ENCODE results near the gene CC2D2B.
A peak's percentile ranks its signal among the peaks of the same experiment; 100 is the strongest.
"Not testable (repeated sequence)": the region's sequence is repeated elsewhere in the genome, so short reads cannot be mapped to it uniquely, and the experiment has no call there.

The CC2D2B gene, protein sequence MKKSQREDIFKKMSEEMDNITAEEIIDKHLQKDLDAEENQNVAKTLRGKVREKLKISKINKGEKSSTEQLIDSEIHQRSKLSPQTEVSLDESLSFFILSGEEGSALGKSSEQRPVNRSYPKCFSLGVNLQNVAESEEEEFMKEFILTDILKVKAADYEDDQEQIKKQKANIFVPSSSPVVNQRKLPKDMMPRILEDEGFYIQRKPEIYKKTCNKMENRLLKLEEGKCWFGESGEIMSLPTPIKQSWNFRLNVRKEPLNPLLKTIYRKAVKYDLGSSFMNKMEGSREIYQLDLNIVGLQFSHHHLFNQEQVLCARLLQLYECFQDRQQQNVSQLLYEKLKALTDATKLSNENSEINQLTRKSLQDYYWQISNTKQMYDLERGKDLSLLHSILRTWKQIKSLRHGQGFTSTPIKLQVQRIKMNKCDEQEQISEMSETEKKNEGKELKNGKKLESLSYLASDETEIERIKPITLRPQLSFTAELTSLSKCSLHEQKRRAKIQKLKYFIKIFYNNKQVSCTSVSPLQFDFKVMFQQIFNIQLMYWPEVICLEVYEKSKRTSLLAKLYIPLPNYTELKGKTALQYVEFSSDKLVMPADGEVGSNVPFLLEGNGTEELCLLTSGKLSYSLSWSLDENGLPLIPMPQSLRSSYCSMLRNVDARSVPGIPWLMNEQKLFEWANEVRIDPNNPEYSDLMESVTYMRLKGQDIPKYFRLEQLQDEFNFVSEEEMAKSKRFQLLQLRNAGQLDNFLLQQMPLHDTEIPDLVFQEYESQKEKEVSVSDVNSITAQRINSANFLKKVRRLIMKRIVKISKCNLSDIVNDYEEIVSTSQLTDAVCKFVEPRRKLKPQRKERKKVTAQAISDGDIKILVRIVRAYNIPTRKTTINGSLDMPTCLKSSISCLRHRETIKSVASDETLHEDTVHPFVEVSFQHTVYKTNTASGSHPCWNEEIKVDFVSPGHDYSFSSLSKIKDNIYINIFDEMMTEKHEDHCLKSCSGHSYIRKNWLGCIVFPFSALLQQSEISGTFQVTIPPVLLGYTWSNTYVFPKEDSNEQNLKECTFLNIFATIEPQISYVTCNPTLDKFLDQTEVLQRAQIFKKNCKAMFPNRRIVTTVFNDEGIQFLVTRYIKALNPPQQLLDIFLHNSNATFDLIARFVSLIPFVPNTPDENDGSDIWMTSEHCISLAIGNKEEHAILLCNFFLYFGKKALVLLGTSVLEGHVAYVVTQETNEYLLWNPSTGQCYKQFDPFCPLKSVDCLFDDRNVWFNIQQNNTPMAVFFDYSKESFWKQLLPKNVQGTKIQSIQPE (N-terminal part only)

GRCh38 chr10:95907456-95908253 lies at the start of gene CC2D2B:
Gene CC2D2B, plus strand, starts transcription at chr10:95907975. Its CDS starts 3,349 bp downstream, at chr10:95911324.
- DNase-seq (ENCODE audit: low spot score) = peak; percentile 87

GRCh38 chr10:95860166-95860940 lies 47.4 kb upstream of the CC2D2B start:
- no peak for DNase-seq (ENCODE audit: low spot score)

GRCh38 chr10:95861386-95861785 lies 46.4 kb upstream of the CC2D2B start:
- DNase-seq (ENCODE audit: low spot score) = no peak

DNA sequence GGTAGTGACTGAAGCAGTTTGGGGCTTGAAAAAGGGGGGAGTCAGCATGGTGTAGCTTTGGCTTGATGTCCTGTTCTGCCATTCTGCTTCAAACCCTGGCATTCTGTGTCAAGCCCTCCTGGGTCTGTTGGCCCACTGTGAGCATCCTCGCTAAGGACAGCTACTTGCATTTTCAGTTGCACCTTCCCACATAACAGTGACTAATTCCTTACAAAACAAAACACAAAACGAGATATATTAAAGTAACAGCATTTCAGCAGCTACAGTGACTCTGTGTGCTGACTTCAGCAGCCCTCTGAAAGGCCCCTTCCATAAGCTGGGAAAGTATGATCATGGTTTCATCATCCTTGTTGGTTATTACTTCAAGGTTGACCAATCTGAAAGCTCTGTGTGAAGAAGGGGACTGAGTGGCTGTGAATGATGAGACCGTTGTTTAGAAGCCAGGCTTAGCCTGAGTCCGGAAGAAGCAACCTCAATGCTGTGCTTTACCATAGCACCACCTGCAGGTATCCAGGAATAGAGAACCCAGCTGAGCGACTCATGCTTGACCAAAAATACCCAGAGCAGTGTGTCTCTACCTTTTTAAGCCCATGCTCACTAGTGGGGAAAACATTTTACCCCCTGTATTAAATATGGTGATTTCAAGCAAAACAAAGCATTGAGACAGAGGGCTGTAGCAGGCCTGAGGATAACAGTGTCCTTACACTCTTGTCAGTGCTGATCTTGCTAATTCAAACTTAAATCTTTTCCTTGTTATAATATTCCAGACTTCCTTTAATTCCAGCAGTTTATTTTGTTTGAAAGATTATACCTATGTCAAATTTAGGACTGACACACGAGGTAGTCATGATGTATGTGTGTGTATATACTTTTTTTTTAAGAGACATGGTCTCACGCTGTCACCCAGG lies 42.6 kb upstream of the CC2D2B start:
- peak; percentile 18 for DNase-seq (ENCODE audit: low spot score)

- DNase-seq (ENCODE audit: low spot score) = no peak
Measured at GRCh38 chr10:95865814-95866466, 41.8 kb upstream of the CC2D2B start.

DNA sequence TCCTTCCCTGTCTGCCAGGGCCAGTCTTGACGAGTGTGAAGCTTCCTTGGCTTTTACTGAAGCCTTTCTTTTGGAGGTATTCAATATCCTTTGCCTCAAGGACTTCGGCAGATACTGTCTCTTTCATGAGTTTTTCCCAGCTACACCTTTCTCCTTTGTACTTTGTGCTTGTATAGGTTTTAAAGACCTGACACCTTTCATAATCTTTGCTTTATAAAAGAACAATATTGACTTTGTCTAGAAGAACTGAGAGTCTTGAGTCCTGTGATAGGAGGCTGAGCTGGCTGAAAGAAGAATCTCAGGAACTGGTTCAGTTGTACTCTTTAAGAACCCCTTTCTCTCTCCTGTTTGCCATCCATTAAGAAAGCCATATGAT lies 41.3 kb upstream of the CC2D2B start:
- no peak for DNase-seq (ENCODE audit: low spot score)

DNA sequence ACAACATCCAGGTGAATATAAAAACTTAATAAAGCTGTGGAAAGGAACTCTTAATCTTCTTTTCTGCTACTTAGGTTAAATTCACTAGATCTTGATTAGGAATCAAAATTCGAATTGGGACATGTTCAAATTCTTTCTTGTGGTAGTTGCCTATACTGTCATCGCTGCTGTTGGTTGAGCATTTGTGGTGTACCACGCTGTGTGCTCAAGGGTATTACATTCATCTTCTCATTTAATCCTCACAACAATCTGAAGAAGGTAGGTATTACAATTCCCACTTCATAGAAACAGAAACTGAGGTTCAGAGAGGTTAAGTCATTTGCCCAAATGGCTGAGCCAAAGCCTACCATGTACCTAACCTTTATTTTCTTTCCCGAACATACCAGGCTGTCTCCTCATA lies 39.9 kb upstream of the CC2D2B start:
- DNase-seq (ENCODE audit: low spot score) = no peak

- DNase-seq (ENCODE audit: low spot score) = no peak
Measured at GRCh38 chr10:95872158-95872711, 35.5 kb upstream of the CC2D2B start.

GRCh38 chr10:95873139-95873538 lies 34.6 kb upstream of the CC2D2B start:
- no peak for DNase-seq (ENCODE audit: low spot score)

DNA sequence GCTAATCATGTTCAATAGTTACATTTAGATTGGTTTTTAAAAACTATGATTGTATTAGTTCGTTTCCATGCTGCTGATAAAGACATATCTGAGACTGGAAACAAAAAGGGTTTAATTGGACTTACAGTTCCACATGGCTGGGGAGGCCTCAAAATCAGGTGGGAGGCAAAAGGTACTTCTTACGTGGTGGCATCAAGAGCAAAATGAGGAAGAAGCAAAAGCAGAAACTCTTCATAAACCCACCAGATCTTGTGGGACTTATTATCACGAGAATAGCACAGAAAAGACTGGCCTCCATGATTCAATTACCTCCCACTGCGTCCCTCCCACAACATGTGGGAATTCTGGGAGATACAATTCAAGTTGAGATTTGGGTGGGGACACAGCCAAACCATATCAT lies 34.1 kb upstream of the CC2D2B start:
- DNase-seq (ENCODE audit: low spot score) = no peak

GRCh38 chr10:95874783-95875182 lies 33.0 kb upstream of the CC2D2B start:
- DNase-seq (ENCODE audit: low spot score) = not testable (repeated sequence)

DNA sequence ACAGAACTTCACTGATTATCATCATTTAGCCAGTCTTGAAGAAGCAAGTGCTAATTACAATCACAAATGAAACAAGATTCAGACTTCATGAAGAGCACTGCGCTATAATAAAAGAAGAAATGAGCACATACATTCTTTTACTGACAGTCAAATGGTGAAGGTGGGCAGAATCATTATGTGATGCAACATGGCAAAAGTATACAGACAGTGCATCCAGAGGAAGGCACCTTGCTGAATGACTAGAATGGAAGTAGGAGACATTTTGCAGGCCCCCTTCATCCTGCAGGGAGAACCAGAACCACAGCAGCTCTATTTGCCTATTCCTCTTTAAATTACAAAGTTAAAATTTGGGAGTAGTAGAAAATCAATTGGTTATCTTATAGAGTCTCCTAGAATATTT lies 31.0 kb upstream of the CC2D2B start:
- DNase-seq (ENCODE audit: low spot score) = no peak

DNA sequence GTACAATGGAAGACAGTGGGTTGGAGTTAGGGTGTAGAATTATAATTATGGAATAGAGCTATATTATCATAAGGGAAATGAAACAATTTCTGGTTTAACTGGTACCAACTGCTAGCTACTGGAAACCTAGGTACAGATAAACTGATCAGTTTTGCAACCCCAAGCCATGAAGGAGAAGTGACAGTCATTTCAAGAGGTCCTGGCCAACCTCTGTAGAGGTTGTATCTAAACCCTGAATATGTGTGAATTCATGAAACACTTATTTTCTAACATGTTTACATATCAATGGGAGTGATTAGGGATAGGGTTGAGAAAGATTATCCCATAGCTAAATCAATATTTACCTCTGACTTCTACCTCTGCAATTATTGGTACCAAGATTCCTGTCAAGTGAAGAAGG lies 29.9 kb upstream of the CC2D2B start:
- no peak for DNase-seq (ENCODE audit: low spot score)

DNA sequence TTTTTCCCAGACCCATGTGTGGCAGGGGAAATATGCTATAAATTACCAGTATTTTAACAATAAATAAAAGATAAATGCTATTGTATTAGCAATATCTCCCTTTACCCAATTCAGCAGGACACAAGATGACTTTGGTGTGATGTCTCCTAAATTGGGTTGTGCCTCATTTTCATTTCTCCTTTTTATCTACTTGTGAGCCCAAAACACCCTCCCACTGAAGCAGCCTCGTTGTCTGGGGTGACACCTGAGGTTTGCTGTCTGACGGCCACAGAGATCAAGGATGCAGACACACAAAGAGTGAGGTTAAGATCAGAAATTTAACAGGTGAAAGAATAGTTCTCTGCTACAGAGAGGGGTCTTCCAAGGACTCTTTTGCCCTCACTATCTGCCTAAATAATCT lies 27.1 kb upstream of the CC2D2B start:
- DNase-seq (ENCODE audit: low spot score) = no peak

- no peak for DNase-seq (ENCODE audit: low spot score)
Measured at GRCh38 chr10:95881316-95881715, 26.5 kb upstream of the CC2D2B start.

- DNase-seq (ENCODE audit: low spot score) = no peak
Measured at GRCh38 chr10:95889830-95890229, 17.9 kb upstream of the CC2D2B start.

DNA sequence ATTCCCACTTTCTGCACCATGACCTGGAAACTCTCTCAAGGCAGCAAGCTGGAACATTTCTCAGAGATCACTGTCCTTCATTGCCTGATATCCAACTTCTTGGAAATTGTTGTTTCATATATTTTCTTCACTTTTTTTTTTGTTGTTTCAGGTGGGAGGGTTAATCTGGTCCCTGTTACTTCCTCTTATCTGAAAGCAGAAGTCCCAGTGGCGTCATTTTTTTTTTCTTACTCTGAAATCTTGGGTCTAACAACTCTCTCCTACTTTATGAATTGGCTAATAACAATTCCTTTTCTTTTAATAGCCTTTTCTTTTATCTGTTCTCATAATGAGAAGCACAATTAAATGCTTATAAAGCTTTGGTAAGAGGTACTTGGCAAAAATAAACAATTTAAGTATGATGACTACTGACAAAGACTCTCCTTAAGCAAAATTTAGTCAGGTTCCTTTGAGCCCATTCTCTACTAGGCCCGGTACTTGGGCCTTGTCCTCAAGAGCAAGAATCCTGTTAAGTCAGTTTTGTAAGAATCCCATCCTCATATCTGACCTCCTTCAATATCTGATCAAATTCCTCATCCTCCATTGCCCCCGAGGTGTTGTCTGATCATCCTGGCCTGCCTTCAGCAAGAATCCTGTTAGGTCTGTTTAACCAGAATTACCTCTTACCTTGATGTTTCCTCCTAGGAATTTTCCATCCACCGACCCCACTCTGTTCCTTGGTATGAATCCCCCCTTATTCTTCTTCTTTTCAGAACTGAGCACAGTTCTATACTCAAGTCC lies 11.5 kb upstream of the CC2D2B start:
- no peak for DNase-seq (ENCODE audit: low spot score)

Data from putamen (tissue), 1 donor.